Right cardiac atrium (tissue), 5 donors: ENCODE results near the gene UBE2E2. TPM values are rescaled to one million over a fixed set of nuclear protein-coding genes. Genes with fewer than 3 reads are reported as not detected.

Source experiments
- ATAC-seq, 2 donors: fragments of 200-7000 bp; cut with Tn5 transposase; one replicate each; pipeline versions ENCODE4 v1.8.0 to v1.9.1; 2020; ENCODE audit warnings: moderate library complexity in 2 of 2, mild to moderate bottlenecking in 1 of 2
- DNase-seq, 3 donors: peaks; one replicate each; pipeline ENCODE4 v3.0.0-alpha.2; 2020
- H3K27ac ChIP-seq: one replicate; pipeline ENCODE4 v1.5.1; 2013; ENCODE audit warnings: mild to moderate bottlenecking, low read length, control low read depth, moderate library complexity
- H3K27me3 ChIP-seq: one replicate; pipeline ENCODE4 v1.6.1; 2013; ENCODE audit not compliant: control insufficient read depth, insufficient read depth
- H3K4me1 ChIP-seq: one replicate; pipeline ENCODE4 v1.6.1; 2013; ENCODE audit warnings: low read length; ENCODE audit not compliant: control insufficient read depth, insufficient read depth
- H3K4me3 ChIP-seq: one replicate; pipeline ENCODE4 v1.5.1; 2013; ENCODE audit warnings: low read length, control low read depth
- H3K9me3 ChIP-seq: one replicate; pipeline ENCODE4 v1.6.1; 2013; ENCODE audit warnings: low read length; ENCODE audit not compliant: control insufficient read depth
- WGBS: extraction: QIAGEN DNeasy Blood & Tissue Kit; methylation state at CpG from one replicate; pipeline ENCODE4 v1.1.7; 2013; 5-methylcytosine and 5-hydroxymethylcytosine counted together
- intact Hi-C, 4 donors: fragments of 100-400 bp; cut with DNase I; formaldehyde crosslinking; loops; one replicate each; pipeline versions ENCODE4 v1.11.0 to v1.14.0; 2022 to 2023
- polyA plus RNA-seq: library from polyadenylated mRNA; stranded (reverse); fragments of 200-250 nt; gene quantifications from one replicate; pipeline ENCODE4 v1.2.3, GENCODE V29; 2013
- total RNA-seq, 4 donors: library from RNA; stranded (reverse); fragmentation: NEBNext Ultra II Directional; extraction: Animal tissue kit (Norgen Biotek cat#: 25700); gene quantifications; one replicate each; pipeline ENCODE4 v1.2.1, GENCODE V29; 2021
- donor health status: healthy with polysubstance abuse.
- donor health status: DM: no; HTN: yes; CAD: no.
- donor health status: DM: no; HTN: no; CAD: no.
- donor health status: DM: no; HTN: yes; CAD: no; lungs with severe emphysema.
- donor health status: DM: yes; HTN: yes; CAD: no.

Gene UBE2E2
- total and polyA plus RNA-seq, 5 donors, result 32.3 to 49.2 (median 45.2) TPM

- Histone ChIP-seq H3K4me1 (peaks cover 2% of the 10 kb centered on the region), H3K9me3 (no peaks in the 10 kb centered on the region), H3K27ac (no peak overlapping the region), H3K27me3 (no peaks in the 10 kb centered on the region), H3K4me3 (no peak overlapping the region)
- ATAC-seq (no peak), DNase-seq (no peak)
- 90% methylated on average over 5 of the region's 5 CpGs for WGBS
- intact Hi-C loops, result no loop called here
These were observed 294.0 kb downstream of the UBE2E2 start for GRCh38 chr3:23497156-23497555.

GRCh38 chr3:23501201-23501802 lies 298.2 kb downstream of the UBE2E2 start:
- Histone ChIP-seq H3K4me1 (peaks cover 2% of the 10 kb centered on the region), H3K27me3 (no peaks in the 10 kb centered on the region), H3K27ac (peak overlapping the region; percentile 58), H3K9me3 (no peaks in the 10 kb centered on the region), H3K4me3 (no peak overlapping the region)
- intact Hi-C loops, result no loop called here
- peak; percentile 76 to 80 for ATAC-seq
- no peak for DNase-seq
- 63% methylated on average over 4 of the region's 4 CpGs for WGBS

- H3K4me1 ChIP-seq, result no peaks in the 10 kb centered on the region
- no peaks in the 10 kb centered on the region for H3K27me3 ChIP-seq
- WGBS, result 80% methylated on average over 5 of the region's 5 CpGs
- ATAC-seq (no peak), DNase-seq (no peak)
- H3K27ac ChIP-seq, result no peak overlapping the region
- H3K9me3 ChIP-seq, result no peaks in the 10 kb centered on the region
- intact Hi-C loops, result no loop called here
- no peak overlapping the region for H3K4me3 ChIP-seq
These were observed 305.3 kb downstream of the UBE2E2 start for GRCh38 chr3:23508464-23508863.

GRCh38 chr3:23518441-23518840 lies 315.3 kb downstream of the UBE2E2 start:
- 58% methylated on average over 2 of the region's 2 CpGs for whole genome bisulfite sequencing
- Histone ChIP-seq H3K4me1 (no peaks in the 10 kb centered on the region), H3K27ac (no peak overlapping the region), H3K27me3 (no peaks in the 10 kb centered on the region), H3K9me3 (no peaks in the 10 kb centered on the region), H3K4me3 (no peak overlapping the region)
- intact Hi-C loops, result no loop called here
- no peak for ATAC-seq
- no peak for DNase-seq

- no peak overlapping the region for H3K27ac ChIP-seq
- no peaks in the 10 kb centered on the region for H3K4me1 ChIP-seq
- no peak overlapping the region for H3K4me3 ChIP-seq
- no peaks in the 10 kb centered on the region for H3K9me3 ChIP-seq
- H3K27me3 ChIP-seq, result no peaks in the 10 kb centered on the region
- DNase-seq, result no peak
- intact Hi-C loops, result no loop called here
- no peak for ATAC-seq
- 98% methylated on average over 4 of the region's 4 CpGs for WGBS
These were observed 316.4 kb downstream of the UBE2E2 start for GRCh38 chr3:23519314-23520208.

GRCh38 chr3:23527326-23527725 lies 324.2 kb downstream of the UBE2E2 start:
- no peak overlapping the region for H3K4me3 ChIP-seq
- no peaks in the 10 kb centered on the region for H3K27me3 ChIP-seq
- no peaks in the 10 kb centered on the region for H3K9me3 ChIP-seq
- intact Hi-C loops, result no loop called here
- ATAC-seq (no peak), DNase-seq (no peak)
- WGBS, result 94% methylated on average over 2 of the region's 2 CpGs
- no peak overlapping the region for H3K27ac ChIP-seq
- no peaks in the 10 kb centered on the region for H3K4me1 ChIP-seq

GRCh38 chr3:23533596-23533995 lies 330.5 kb downstream of the UBE2E2 start:
- H3K9me3 ChIP-seq, result no peaks in the 10 kb centered on the region
- DNase-seq (no peak), ATAC-seq (no peak)
- H3K27me3 ChIP-seq, result no peaks in the 10 kb centered on the region
- H3K4me1 ChIP-seq, result no peaks in the 10 kb centered on the region
- intact Hi-C loops, result no loop called here
- no peak overlapping the region for H3K27ac ChIP-seq
- no peak overlapping the region for H3K4me3 ChIP-seq
- WGBS, result 96% methylated on average over 11 of the region's 11 CpGs

GRCh38 chr3:23533996-23534395 lies 330.9 kb downstream of the UBE2E2 start:
- ATAC-seq, result no peak
- Histone ChIP-seq H3K4me3 (no peak overlapping the region), H3K9me3 (no peaks in the 10 kb centered on the region), H3K27ac (no peak overlapping the region), H3K4me1 (no peaks in the 10 kb centered on the region), H3K27me3 (no peaks in the 10 kb centered on the region)
- intact Hi-C loops, result no loop called here
- no peak for DNase-seq
- 83% methylated on average over 2 of the region's 2 CpGs for WGBS

GRCh38 chr3:23537101-23537551 lies 334.0 kb downstream of the UBE2E2 start:
- Histone ChIP-seq H3K9me3 (no peaks in the 10 kb centered on the region), H3K4me1 (no peaks in the 10 kb centered on the region), H3K27me3 (no peaks in the 10 kb centered on the region), H3K27ac (no peak overlapping the region), H3K4me3 (no peak overlapping the region)
- intact Hi-C loops, result no loop called here
- 67% methylated on average over 4 of the region's 4 CpGs for WGBS
- DNase-seq (no peak), ATAC-seq (no peak)

- 88% methylated on average over 2 of the region's 2 CpGs for WGBS
- no peaks in the 10 kb centered on the region for H3K9me3 ChIP-seq
- ATAC-seq (no peak), DNase-seq (no peak)
- H3K4me3 ChIP-seq, result no peak overlapping the region
- intact Hi-C loops, result no loop called here
- H3K4me1 ChIP-seq, result no peaks in the 10 kb centered on the region
- no peaks in the 10 kb centered on the region for H3K27me3 ChIP-seq
- no peak overlapping the region for H3K27ac ChIP-seq
These were observed 336.1 kb downstream of the UBE2E2 start for GRCh38 chr3:23539185-23539584.

- no peak for DNase-seq
- no peak for ATAC-seq
- Histone ChIP-seq H3K9me3 (no peaks in the 10 kb centered on the region), H3K27ac (no peak overlapping the region), H3K27me3 (no peaks in the 10 kb centered on the region), H3K4me3 (no peak overlapping the region), H3K4me1 (no peaks in the 10 kb centered on the region)
- intact Hi-C loops, result no loop called here
- WGBS, result 74% methylated on average over 4 of the region's 4 CpGs
These were observed 337.5 kb downstream of the UBE2E2 start for GRCh38 chr3:23540600-23540999.
